SK-N-SH (cell line): Measurements from ENCODE around the gene C19orf47. TPM values are rescaled to one million over a fixed set of nuclear protein-coding genes. Genes with fewer than 3 reads are reported as not detected.

Experiments
- CTCF ChIA-PET: fragments of 300-600, 350-600 bp; formaldehyde crosslinking; extraction: SDS; loops from one replicate; lab custom pipeline; 2021; lab: Yijun Ruan, JAX
- POLR2A ChIA-PET: fragments of 350-600 bp; sonication (Branson Sonifier 250); formaldehyde crosslinking; extraction: SDS; loops from one replicate; lab custom pipeline; 2020; ENCODE audit warnings: antibody characterized with exemption, inconsistent platforms; lab: Yijun Ruan, JAX
- DNase-seq: peaks from one replicate; pipeline ENCODE4 v3.0.0; 2012
- H2AFZ ChIP-seq: fragments of 200-600 bp; sonication (generic); 2 replicates; pipeline ENCODE4 v1.8.1; 2016; ENCODE audit warnings: antibody characterized with exemption, mild to moderate bottlenecking, low read depth
- H3F3A ChIP-seq: fragments of 200-600 bp; sonication (generic); replicated peaks from 2 replicates; pipeline ENCODE3; 2016; ENCODE audit warnings: antibody characterized with exemption, mild to moderate bottlenecking; ENCODE audit not compliant: insufficient read depth
- H3K27ac ChIP-seq, 2 experiments: fragments of 200-500 bp in 1 of 2; fragments of 200-600 bp in 1 of 2; sonication (Bioruptor generic) in 1 of 2; sonication (generic), shearing (Covaris generic) in 1 of 2; 2 replicates each; pipeline versions ENCODE4 v1.5.1 to v1.6.1; 2014 to 2016; ENCODE audit warnings: low read depth in 2 of 2, inconsistent platforms in 1 of 2, low read length in 1 of 2, mild to moderate bottlenecking in 1 of 2, mixed read lengths in 1 of 2
- H3K27me3 ChIP-seq: fragments of 200-600 bp; sonication (generic), shearing (Covaris generic); 2 replicates; pipeline ENCODE4 v1.6.1; 2016; ENCODE audit warnings: mixed run types; ENCODE audit not compliant: insufficient read depth
- H3K36me3 ChIP-seq, 2 experiments: fragments of 200-500 bp in 1 of 2; fragments of 200-600 bp in 1 of 2; sonication (Bioruptor generic) in 1 of 2; sonication (generic) in 1 of 2; replicated peaks in 1 of 2; 2 replicates each; pipeline versions ENCODE3 to v1.5.1; 2014 to 2016; ENCODE audit warnings: low read length in 1 of 2, mild to moderate bottlenecking in 1 of 2; ENCODE audit not compliant: insufficient read depth in 2 of 2, control insufficient read depth in 1 of 2
- H3K4me1 ChIP-seq, 2 experiments: fragments of 200-500 bp in 1 of 2; fragments of 200-600 bp in 1 of 2; sonication (Bioruptor generic) in 1 of 2; sonication (generic), shearing (Covaris generic) in 1 of 2; 2 replicates each; pipeline versions ENCODE4 v1.5.1 to v1.6.1; 2014 to 2016; ENCODE audit warnings: low read depth in 1 of 2, low read length in 1 of 2, mixed run types in 1 of 2; ENCODE audit not compliant: insufficient read depth in 2 of 2, control insufficient read depth in 1 of 2
- H3K4me2 ChIP-seq: fragments of 200-600 bp; sonication (generic), shearing (Covaris generic); 2 replicates; pipeline ENCODE4 v1.6.1; 2017; ENCODE audit warnings: mixed run types
- H3K4me3 ChIP-seq, 2 experiments: fragments of 200-500 bp in 1 of 2; fragments of 200-600 bp in 1 of 2; sonication (Bioruptor generic) in 1 of 2; sonication (generic), shearing (Covaris generic) in 1 of 2; 2 replicates each; pipeline versions ENCODE4 v1.5.1 to v1.8.1; 2014 to 2016; ENCODE audit warnings: low read depth in 2 of 2, inconsistent platforms in 1 of 2, low read length in 1 of 2, mild to moderate bottlenecking in 1 of 2, mixed read lengths in 1 of 2, moderate library complexity in 1 of 2
- H3K79me2 ChIP-seq: fragments of 200-600 bp; sonication (generic); 2 replicates; pipeline ENCODE4 v1.8.1; 2017; ENCODE audit warnings: mild to moderate bottlenecking; ENCODE audit not compliant: insufficient read depth
- H3K9ac ChIP-seq: fragments of 200-600 bp; sonication (generic); 2 replicates; pipeline ENCODE4 v1.6.1; 2017; ENCODE audit warnings: mixed run types
- H3K9me2 ChIP-seq: fragments of 200-600 bp; sonication (generic); 2 replicates; pipeline ENCODE4 v1.6.1; 2017; ENCODE audit warnings: mixed run types
- H3K9me3 ChIP-seq: fragments of 200-600 bp; sonication (generic); 2 replicates; pipeline ENCODE4 v1.6.1; 2017; ENCODE audit warnings: mixed run types, mild to moderate bottlenecking, moderate library complexity
- H4K20me1 ChIP-seq: fragments of 200-600 bp; sonication (generic); 2 replicates; pipeline ENCODE4 v1.6.1; 2017; ENCODE audit warnings: mild to moderate bottlenecking, mixed run types; ENCODE audit not compliant: insufficient read depth
- EP300 ChIP-seq, 2 experiments: IDR thresholded peaks; 2 replicates each; pipeline versions ENCODE4 v1.4.0 to v1.6.1; 2012; ENCODE audit warnings: borderline replicate concordance in 1 of 2, low read depth in 1 of 2, low read length in 1 of 2
- FOXJ3 ChIP-seq: sonication (generic); formaldehyde crosslinking; IDR thresholded peaks from 2 replicates; pipeline ENCODE4 v1.5.1; 2020; ENCODE audit warnings: mild to moderate bottlenecking, missing genetic modification reagents
- GABPA ChIP-seq: IDR thresholded peaks from 2 replicates; pipeline ENCODE4 v1.4.0; 2012; ENCODE audit warnings: low read depth, mild to moderate bottlenecking
- GATA2 ChIP-seq: sonication (generic); formaldehyde crosslinking; IDR thresholded peaks from 2 replicates; pipeline ENCODE4 v1.5.0; 2020; ENCODE audit warnings: mild to moderate bottlenecking, missing genetic modification reagents
- MXI1 ChIP-seq: IDR thresholded peaks from 2 replicates; pipeline ENCODE4 v1.6.1; 2012; ENCODE audit warnings: mild to moderate bottlenecking, low read depth, low read length, improper control_type of control experiment
- NFIC ChIP-seq: IDR thresholded peaks from 2 replicates; pipeline ENCODE4 v1.4.0; 2012; ENCODE audit warnings: borderline replicate concordance
- NRF1 ChIP-seq: IDR thresholded peaks from 2 replicates; pipeline ENCODE4 v1.6.1; 2012; ENCODE audit warnings: low read depth, mild to moderate bottlenecking, low read length
- RCOR1 ChIP-seq: fragments of 150-350 bp; IDR thresholded peaks from 2 replicates; pipeline ENCODE4 v1.6.1; 2017; ENCODE audit warnings: antibody characterized with exemption, low read length
- RXRA ChIP-seq: IDR thresholded peaks from 2 replicates; pipeline ENCODE4 v1.4.0; 2012; ENCODE audit warnings: low read depth, mild to moderate bottlenecking, borderline replicate concordance
- SIN3A ChIP-seq: IDR thresholded peaks from 2 replicates; pipeline ENCODE4 v1.6.1; 2012; ENCODE audit warnings: low read depth, mild to moderate bottlenecking, low read length, moderate library complexity, borderline replicate concordance
- TAF1 ChIP-seq: IDR thresholded peaks from 2 replicates; pipeline ENCODE4 v1.6.1; 2012; ENCODE audit warnings: low read depth, mild to moderate bottlenecking, low read length, moderate library complexity, borderline replicate concordance
- TCF12 ChIP-seq: IDR thresholded peaks from 2 replicates; pipeline ENCODE4 v1.4.0; 2012
- WGBS: methylation state at CpG from one replicate; pipeline ENCODE4 v1.1.6; 2017; ENCODE audit warnings: low lambda C conversion rate; 5-methylcytosine and 5-hydroxymethylcytosine counted together
- polyA plus RNA-seq, 3 experiments: library from polyadenylated mRNA; depleted of rRNA; stranded (reverse); fragments of >200 nt; gene quantifications; 2 replicates each; pipeline ENCODE4 v1.2.3, GENCODE V29; 2012
- TF ChIP-seq, protein P1 (sequence below): fragments of 150-350 bp; IDR thresholded peaks from 2 replicates; pipeline ENCODE4 v1.6.1; 2016; ENCODE audit warnings: mild to moderate bottlenecking, low read depth, low read length
- TF ChIP-seq, protein P2 (sequence below): IDR thresholded peaks from 2 replicates; pipeline ENCODE4 v1.4.0; 2012; ENCODE audit warnings: low read depth, borderline replicate concordance
- TF ChIP-seq, protein P3 (sequence below): fragments of 150-350 bp; IDR thresholded peaks from 2 replicates; pipeline ENCODE4 v1.6.1; 2017; ENCODE audit warnings: antibody characterized with exemption, low read length, low read depth, borderline replicate concordance

The C19orf47 gene
- polyA plus RNA-seq, 1 of the 3 experiments (the other 2 are of a cell fraction): 17.2 TPM

DNA sequence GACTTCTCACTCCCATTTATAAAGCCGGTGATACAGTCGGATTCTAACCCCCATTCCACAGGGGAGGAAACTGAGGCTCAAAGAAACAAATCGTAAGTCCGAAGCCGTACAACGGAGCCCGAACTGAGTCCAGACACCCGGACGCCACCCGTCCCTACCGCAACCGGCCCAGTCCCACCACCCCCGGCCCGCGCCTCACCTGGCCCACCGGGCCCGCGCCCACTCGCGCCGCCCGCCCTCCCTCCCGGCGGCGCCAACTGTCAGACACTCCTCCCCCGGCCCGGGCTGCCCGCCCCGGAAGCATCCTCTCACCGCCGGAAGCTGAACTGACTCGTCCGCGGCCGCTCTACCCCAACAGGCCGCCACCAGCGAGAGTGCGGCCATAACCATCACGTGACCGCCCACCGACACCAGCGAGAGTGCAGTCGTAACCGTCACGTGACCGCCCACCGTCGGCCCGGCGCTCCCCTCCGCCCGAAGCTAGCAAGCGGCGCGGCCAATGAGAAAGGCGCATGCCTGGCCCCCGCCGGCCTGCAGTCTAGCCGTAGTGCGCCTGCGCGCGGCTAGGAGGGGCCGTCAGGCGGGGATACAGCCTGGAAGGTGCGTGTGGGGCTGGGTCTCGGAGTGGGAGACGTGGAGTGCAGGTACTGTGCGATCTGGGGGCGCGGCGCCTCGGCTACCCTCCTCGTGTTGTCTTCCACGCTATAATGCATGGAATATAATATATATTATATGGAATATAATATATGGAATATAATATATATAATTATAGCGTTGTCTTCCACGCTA, at the start of gene C19orf47, which contains the start of gene PLD3 (continued):
- TF ChIP-seq, protein P1, sequence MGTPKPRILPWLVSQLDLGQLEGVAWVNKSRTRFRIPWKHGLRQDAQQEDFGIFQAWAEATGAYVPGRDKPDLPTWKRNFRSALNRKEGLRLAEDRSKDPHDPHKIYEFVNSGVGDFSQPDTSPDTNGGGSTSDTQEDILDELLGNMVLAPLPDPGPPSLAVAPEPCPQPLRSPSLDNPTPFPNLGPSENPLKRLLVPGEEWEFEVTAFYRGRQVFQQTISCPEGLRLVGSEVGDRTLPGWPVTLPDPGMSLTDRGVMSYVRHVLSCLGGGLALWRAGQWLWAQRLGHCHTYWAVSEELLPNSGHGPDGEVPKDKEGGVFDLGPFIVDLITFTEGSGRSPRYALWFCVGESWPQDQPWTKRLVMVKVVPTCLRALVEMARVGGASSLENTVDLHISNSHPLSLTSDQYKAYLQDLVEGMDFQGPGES: no peak
- TF ChIP-seq, protein P2, sequence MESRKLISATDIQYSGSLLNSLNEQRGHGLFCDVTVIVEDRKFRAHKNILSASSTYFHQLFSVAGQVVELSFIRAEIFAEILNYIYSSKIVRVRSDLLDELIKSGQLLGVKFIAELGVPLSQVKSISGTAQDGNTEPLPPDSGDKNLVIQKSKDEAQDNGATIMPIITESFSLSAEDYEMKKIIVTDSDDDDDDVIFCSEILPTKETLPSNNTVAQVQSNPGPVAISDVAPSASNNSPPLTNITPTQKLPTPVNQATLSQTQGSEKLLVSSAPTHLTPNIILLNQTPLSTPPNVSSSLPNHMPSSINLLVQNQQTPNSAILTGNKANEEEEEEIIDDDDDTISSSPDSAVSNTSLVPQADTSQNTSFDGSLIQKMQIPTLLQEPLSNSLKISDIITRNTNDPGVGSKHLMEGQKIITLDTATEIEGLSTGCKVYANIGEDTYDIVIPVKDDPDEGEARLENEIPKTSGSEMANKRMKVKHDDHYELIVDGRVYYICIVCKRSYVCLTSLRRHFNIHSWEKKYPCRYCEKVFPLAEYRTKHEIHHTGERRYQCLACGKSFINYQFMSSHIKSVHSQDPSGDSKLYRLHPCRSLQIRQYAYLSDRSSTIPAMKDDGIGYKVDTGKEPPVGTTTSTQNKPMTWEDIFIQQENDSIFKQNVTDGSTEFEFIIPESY: no peak
- TF ChIP-seq TAF1: peak; percentile 62
- no peak for TF ChIP-seq RCOR1
- no peak for TF ChIP-seq TCF12
- no peak for TF ChIP-seq FOXJ3
- no peak for TF ChIP-seq NFIC
- no peak for TF ChIP-seq SIN3A
- peak; percentile 84 for TF ChIP-seq MXI1
- TF ChIP-seq RXRA: no peak
- TF ChIP-seq, all 33 proteins: peak for 11

DNA sequence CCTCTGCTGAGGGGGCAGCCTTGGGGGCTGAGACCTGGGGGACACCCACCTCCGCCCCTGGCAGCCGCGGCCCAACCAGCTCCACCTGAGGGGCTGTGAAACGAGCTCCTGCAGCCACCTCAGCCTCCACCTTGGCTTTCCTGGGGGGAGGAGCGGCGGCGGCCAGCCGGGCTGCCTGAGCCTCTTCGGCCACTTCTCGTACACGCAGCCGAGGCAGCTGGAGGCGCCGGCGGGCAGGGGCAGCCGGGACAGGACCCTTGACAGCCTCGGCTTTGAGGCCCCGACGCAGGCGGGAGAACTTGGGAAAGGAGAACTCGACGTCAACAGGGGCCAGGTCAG, 49.3 kb upstream of the C19orf47 start:
- H3F3A ChIP-seq: no peaks in the 10 kb centered on the region
- no peaks in the 10 kb centered on the region for H3K36me3 ChIP-seq
- no peaks in the 10 kb centered on the region for H3K9me2 ChIP-seq
- no peak for DNase-seq
- no peak overlapping the region for H3K4me2 ChIP-seq
- no peak overlapping the region for H2AFZ ChIP-seq
- no peak overlapping the region for H3K9ac ChIP-seq
- H3K27me3 ChIP-seq: no peaks in the 10 kb centered on the region
- ChIA-PET CTCF (interaction anchor here (2.4 kb wide), 1 partner anchor 23 kb away, joined by 6 read pairs; no protein-coding TSS in a partner anchor), POLR2A (no interaction called here)
- no peak for TF ChIP-seq GATA2 (CRISPR knock-in tag)
- TF ChIP-seq, protein P1: no peak
- no peak for TF ChIP-seq EP300 (IDR thresholded peaks at IDR 0.05; ENCODE audit: borderline replicate concordance in 1 of 2, low read depth in 1 of 2, low read length in 1 of 2)
- no peak for TF ChIP-seq NRF1
- TF ChIP-seq, protein P3, sequence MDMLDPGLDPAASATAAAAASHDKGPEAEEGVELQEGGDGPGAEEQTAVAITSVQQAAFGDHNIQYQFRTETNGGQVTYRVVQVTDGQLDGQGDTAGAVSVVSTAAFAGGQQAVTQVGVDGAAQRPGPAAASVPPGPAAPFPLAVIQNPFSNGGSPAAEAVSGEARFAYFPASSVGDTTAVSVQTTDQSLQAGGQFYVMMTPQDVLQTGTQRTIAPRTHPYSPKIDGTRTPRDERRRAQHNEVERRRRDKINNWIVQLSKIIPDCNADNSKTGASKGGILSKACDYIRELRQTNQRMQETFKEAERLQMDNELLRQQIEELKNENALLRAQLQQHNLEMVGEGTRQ: no peak
- no peak for TF ChIP-seq GABPA
- no peaks in the 10 kb centered on the region for H3K79me2 ChIP-seq
- H3K4me3 ChIP-seq: no peak overlapping the region
- H3K9me3 ChIP-seq: no peaks in the 10 kb centered on the region
- H4K20me1 ChIP-seq: no peaks in the 10 kb centered on the region
- WGBS: 90% methylated on average over 8 of the region's 22 CpGs
- H3K27ac ChIP-seq: no peak overlapping the region
- no peaks in the 10 kb centered on the region; a peak in 1 of 4 replicates for H3K4me1 ChIP-seq
